Measurements from ENCODE around the gene SLC6A9.

SLC6A9 gene

GRCh38 chr1:44048532-44049215 lies 17.4 kb upstream of the SLC6A9 start:
- no peak for DNase-seq (ENCODE audit: low read depth)

GRCh38 chr1:44047131-44047530 lies 15.9 kb upstream of the SLC6A9 start:
- DNase-seq (ENCODE audit: low read depth) = no peak

- DNase-seq (ENCODE audit: low read depth) = no peak
Measured at GRCh38 chr1:44045064-44045463, 13.8 kb upstream of the SLC6A9 start.

- no peak for DNase-seq (ENCODE audit: low read depth)
Measured at GRCh38 chr1:44044071-44044801, 13.0 kb upstream of the SLC6A9 start.

- DNase-seq (ENCODE audit: low read depth) = no peak
Measured at GRCh38 chr1:44043176-44044070, 12.2 kb upstream of the SLC6A9 start.

GRCh38 chr1:44040846-44041245 lies 9.6 kb upstream of the SLC6A9 start:
- DNase-seq (ENCODE audit: low read depth) = no peak

GRCh38 chr1:44040418-44040817 lies 9.2 kb upstream of the SLC6A9 start:
- no peak for DNase-seq (ENCODE audit: low read depth)

GRCh38 chr1:44038876-44039657 lies 7.8 kb upstream of the SLC6A9 start:
- DNase-seq (ENCODE audit: low read depth) = no peak

GRCh38 chr1:44037154-44037553 lies 5.9 kb upstream of the SLC6A9 start:
- no peak for DNase-seq (ENCODE audit: low read depth)

GRCh38 chr1:44036409-44037139 lies 5.3 kb upstream of the SLC6A9 start:
- DNase-seq (ENCODE audit: low read depth) = peak; percentile 35

GRCh38 chr1:44035726-44036408 lies 4.6 kb upstream of the SLC6A9 start:
- DNase-seq (ENCODE audit: low read depth) = no peak

GRCh38 chr1:44034976-44035716 lies 3.9 kb upstream of the SLC6A9 start:
- DNase-seq (ENCODE audit: low read depth) = no peak

- no peak for DNase-seq (ENCODE audit: low read depth)
Measured at GRCh38 chr1:44034423-44034822, 3.2 kb upstream of the SLC6A9 start.

GRCh38 chr1:44033756-44034155 lies 2.5 kb upstream of the SLC6A9 start:
- no peak for DNase-seq (ENCODE audit: low read depth)

- DNase-seq (ENCODE audit: low read depth) = no peak
Measured at GRCh38 chr1:44033041-44033575, 1.8 kb upstream of the SLC6A9 start.

GRCh38 chr1:44032170-44032790 lies 1.0 kb upstream of the SLC6A9 start:
- no peak for DNase-seq (ENCODE audit: low read depth)

- no peak for DNase-seq (ENCODE audit: low read depth)
Measured at GRCh38 chr1:44030605-44031251, 534 bp downstream of the SLC6A9 start.

GRCh38 chr1:44029911-44030604 lies 1.2 kb downstream of the SLC6A9 start:
- DNase-seq (ENCODE audit: low read depth) = peak; percentile 67

All from stimulated activated CD8-positive, alpha-beta memory T cell treated with anti-CD3 and anti-CD28 coated beads, Interleukin-15, amount 100 ng/mL, for 1 hour (primary cell).